Activated T-helper 17 cell treated with anti-CD3 and anti-CD28 coated beads, Interleukin-2, amount 50 U/mL, for 72 hours (primary cell): ENCODE results near the gene TAF11L10. TPM values are rescaled to one million over a fixed set of nuclear protein-coding genes. Genes with fewer than 3 reads are reported as not detected.
"Not testable (repeated sequence)": the region's sequence is repeated elsewhere in the genome, so short reads cannot be mapped to it uniquely, and the experiment has no call there.

Source experiments
- ATAC-seq: fragments of 150-1000 bp; cut with Tn5 transposase; replicated peaks from 2 replicates; pipeline ENCODE4 v1.10.0; 2021; ENCODE audit warnings: mild to moderate bottlenecking, moderate library complexity
- H3K27ac Mint-ChIP-seq: one replicate; pipeline ENCODE4 v1.8.0; 2022; ENCODE audit warnings: mixed read lengths
- H3K27me3 Mint-ChIP-seq: one replicate; pipeline ENCODE4 v1.8.0; 2022; ENCODE audit warnings: mixed read lengths
- H3K36me3 Mint-ChIP-seq: one replicate; pipeline ENCODE4 v1.8.0; 2022; ENCODE audit warnings: low read depth, mild to moderate bottlenecking, mixed read lengths
- H3K4me1 Mint-ChIP-seq: one replicate; pipeline ENCODE4 v1.8.0; 2022; ENCODE audit warnings: mixed read lengths
- H3K4me3 Mint-ChIP-seq: one replicate; pipeline ENCODE4 v1.8.0; 2022; ENCODE audit warnings: mild to moderate bottlenecking, mixed read lengths
- H3K9me3 Mint-ChIP-seq: one replicate; pipeline ENCODE4 v1.8.0; 2022; ENCODE audit warnings: mixed read lengths
- total RNA-seq, 2 donors: library from RNA; stranded (reverse); gene quantifications; one replicate each; pipeline ENCODE4 v1.2.3, GENCODE V29; 2022

TAF11L10 gene
- total RNA-seq: not detected

DNA sequence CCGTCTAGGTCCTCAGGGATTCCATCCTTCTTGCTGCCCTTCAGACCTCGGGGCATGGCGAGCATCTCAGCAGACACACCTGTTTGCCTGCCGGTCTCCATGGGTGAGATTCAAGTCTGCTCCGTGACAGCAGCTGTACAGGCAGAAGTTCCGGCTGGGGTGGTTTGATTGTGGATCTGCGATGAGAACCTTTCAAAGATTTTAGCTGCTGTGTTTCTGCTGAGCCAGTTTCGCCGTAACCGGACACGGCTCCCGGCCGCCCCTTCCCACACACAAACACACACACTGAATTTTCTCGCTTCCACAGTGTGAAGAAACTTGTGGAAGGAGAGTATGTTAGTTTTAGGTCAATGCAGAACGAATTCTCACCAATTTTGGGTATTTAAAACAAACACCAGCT, at the start of gene TAF11L10:
TAF11L10 (minus strand) TSS at position 101 of the 400 bp plus-strand sequence.
- not testable (repeated sequence) for H3K27me3 Mint-ChIP-seq, H3K36me3 Mint-ChIP-seq, H3K27ac Mint-ChIP-seq, H3K4me3 Mint-ChIP-seq, H3K9me3 Mint-ChIP-seq, H3K4me1 Mint-ChIP-seq, ATAC-seq

DNA sequence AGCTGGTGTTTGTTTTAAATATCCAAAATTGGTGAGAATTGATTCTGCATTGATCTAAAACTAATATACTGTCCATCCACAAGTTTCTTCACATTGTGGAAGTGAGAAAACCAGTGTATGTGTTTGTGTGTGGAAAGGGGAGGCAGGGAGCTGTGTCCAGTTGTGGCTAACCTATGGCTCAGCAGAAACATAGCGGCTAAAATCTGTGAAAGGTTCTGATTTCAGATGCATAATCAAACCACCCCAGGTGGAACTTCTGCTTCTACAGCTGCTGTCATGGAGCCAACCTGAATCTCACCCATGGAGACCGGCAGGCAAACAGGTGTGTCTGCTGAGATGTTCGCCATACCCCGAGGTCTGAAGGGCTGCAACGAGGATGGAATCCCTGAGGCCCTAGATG, 36.5 kb upstream of the TAF11L10 start, which contains the start of gene TAF11L14:
TAF11L14 (plus strand) TSS at position 301 of the 400 bp plus-strand sequence.
- Mint-ChIP-seq H3K9me3 (peaks cover 7% of the 10 kb centered on the region), H3K36me3 (no peaks in the 10 kb centered on the region), H3K4me3 (no peak within 1 kb of the TSS), H3K27me3 (no peaks in the 10 kb centered on the region), H3K4me1 (no peaks in the 10 kb centered on the region), H3K27ac (no peak within 1 kb of the TSS)
- ATAC-seq: no peak

- not testable (repeated sequence) for H3K27me3 Mint-ChIP-seq, ATAC-seq, H3K4me1 Mint-ChIP-seq, H3K27ac Mint-ChIP-seq, H3K4me3 Mint-ChIP-seq, H3K36me3 Mint-ChIP-seq
- peaks cover 10% of the 10 kb centered on the region for H3K9me3 Mint-ChIP-seq
Measured at GRCh38 chr5:17631788-17632187, 34.2 kb upstream of the TAF11L10 start, which contains the start of gene TAF11L13. TSS of gene TAF11L13 (plus strand) at chr5:17632088.

DNA sequence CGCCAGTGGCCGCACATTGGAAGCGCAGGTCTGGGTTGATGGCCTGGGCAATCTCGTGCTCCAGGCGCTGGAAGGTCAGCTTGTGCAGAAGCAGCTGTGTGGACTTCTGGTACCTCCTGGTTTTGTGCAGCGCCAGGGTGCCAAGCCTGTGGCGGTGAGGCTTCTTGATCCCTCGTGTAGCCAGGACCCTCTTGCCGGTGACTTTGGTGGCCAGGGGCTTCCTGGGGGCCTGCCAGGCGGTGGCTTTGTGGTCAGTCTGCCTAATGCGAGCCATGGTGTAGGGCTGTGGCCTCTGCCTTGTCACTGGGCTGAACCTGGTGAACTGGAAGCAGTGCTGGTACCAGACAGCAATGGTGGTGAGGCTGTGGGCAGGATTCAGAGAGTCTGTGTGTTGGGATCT, 28.1 kb upstream of the TAF11L10 start:
- peaks cover 7% of the 10 kb centered on the region for H3K9me3 Mint-ChIP-seq
- no peak overlapping the region for H3K4me3 Mint-ChIP-seq
- H3K36me3 Mint-ChIP-seq: no peaks in the 10 kb centered on the region
- H3K27me3 Mint-ChIP-seq: no peaks in the 10 kb centered on the region
- ATAC-seq: no peak
- H3K27ac Mint-ChIP-seq: no peak overlapping the region
- H3K4me1 Mint-ChIP-seq: no peaks in the 10 kb centered on the region

GRCh38 chr5:17620627-17621026, 23.0 kb upstream of the TAF11L10 start:
- ATAC-seq: no peak
- H3K4me1 Mint-ChIP-seq: no peaks in the 10 kb centered on the region
- no peaks in the 10 kb centered on the region for H3K36me3 Mint-ChIP-seq

GRCh38 chr5:17619354-17619753, 21.7 kb upstream of the TAF11L10 start:
- ATAC-seq: no peak
- Mint-ChIP-seq H3K9me3 (peaks cover 10% of the 10 kb centered on the region), H3K36me3 (no peaks in the 10 kb centered on the region), H3K27ac (no peak overlapping the region), H3K4me1 (no peaks in the 10 kb centered on the region), H3K27me3 (no peaks in the 10 kb centered on the region), H3K4me3 (no peak overlapping the region)

More at GRCh38 chr5:17620627-17621026, 23.0 kb upstream of the TAF11L10 start:
- H3K9me3 Mint-ChIP-seq: peaks cover 10% of the 10 kb centered on the region
- no peak overlapping the region for H3K27ac Mint-ChIP-seq
- H3K27me3 Mint-ChIP-seq: no peaks in the 10 kb centered on the region
- H3K4me3 Mint-ChIP-seq: no peak overlapping the region

GRCh38 chr5:17614872-17615605, 17.4 kb upstream of the TAF11L10 start:
- H3K27ac Mint-ChIP-seq: no peak overlapping the region
- peaks cover 7% of the 10 kb centered on the region for H3K9me3 Mint-ChIP-seq
- H3K36me3 Mint-ChIP-seq: no peaks in the 10 kb centered on the region
- ATAC-seq: no peak
- no peaks in the 10 kb centered on the region for H3K4me1 Mint-ChIP-seq
- no peak overlapping the region for H3K4me3 Mint-ChIP-seq
- no peaks in the 10 kb centered on the region for H3K27me3 Mint-ChIP-seq

DNA sequence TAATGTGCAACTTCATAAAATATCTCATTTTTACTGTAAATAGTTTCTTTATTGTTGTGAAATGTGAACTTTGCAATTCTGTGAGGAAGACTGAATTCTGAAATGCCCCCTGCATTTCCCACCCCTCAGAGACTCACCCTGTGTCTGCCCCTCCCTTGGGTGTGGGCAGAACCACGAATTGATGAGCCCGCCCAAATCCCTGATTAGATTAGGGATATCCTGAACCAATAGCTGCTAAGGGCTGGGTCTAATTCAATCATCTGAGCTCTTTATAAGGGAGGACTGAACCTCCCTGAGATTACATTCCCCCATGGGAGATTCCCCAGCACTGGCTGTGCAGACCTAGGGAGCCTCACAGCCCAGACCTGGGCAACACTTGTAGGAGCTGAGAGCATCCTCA, 12.5 kb upstream of the TAF11L10 start, which contains the start of gene TAF11L12:
TAF11L12 (plus strand) TSS at position 301 of the 400 bp plus-strand sequence.
- not testable (repeated sequence) for H3K9me3 Mint-ChIP-seq, H3K4me3 Mint-ChIP-seq, H3K27ac Mint-ChIP-seq, ATAC-seq, H3K27me3 Mint-ChIP-seq, H3K36me3 Mint-ChIP-seq, H3K4me1 Mint-ChIP-seq

DNA sequence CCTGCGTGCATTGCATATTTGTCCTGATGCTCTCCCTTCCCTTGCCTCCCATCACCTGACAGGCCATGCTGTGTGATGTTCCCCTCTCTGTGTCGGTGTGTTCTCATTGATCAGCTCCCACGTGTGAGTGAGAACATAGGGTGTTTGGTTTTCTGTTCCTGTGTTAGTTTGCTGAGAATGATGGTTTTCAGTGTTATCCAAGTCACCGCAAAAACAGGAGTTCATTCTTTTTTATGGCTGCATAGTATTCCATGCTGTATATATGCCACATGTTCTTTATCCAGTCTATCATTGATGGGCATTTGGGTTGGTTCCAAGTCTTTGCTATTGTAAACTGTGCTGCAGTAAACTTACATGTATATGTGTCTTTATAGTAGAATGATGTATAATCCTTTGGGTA, 9.8 kb upstream of the TAF11L10 start:
- H3K36me3 Mint-ChIP-seq, H3K27ac Mint-ChIP-seq, H3K9me3 Mint-ChIP-seq, ATAC-seq, H3K4me1 Mint-ChIP-seq, H3K27me3 Mint-ChIP-seq, H3K4me3 Mint-ChIP-seq: not testable (repeated sequence)

DNA sequence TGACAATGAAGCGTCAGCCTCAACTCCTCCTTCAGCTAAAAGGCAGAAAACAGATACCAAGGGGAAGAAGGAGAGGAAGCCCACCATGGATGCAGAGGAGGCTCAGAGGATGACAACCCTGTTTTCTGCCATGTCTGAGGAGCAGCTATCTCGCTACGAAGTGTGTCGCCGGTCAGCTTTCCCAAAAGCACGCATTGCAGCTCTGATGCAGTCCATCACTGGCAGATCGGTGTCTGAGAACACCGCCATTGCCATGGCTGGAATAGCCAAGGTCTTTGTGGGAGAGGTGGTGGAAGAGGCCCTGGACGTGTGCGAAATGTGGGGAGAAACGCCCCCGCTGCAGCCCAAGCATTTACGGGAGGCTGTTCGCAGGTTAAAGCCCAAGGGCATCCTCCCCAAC, 7.3 kb upstream of the TAF11L10 start:
- ATAC-seq: no peak
- Mint-ChIP-seq H3K27me3 (no peaks in the 10 kb centered on the region), H3K9me3 (peaks cover 6% of the 10 kb centered on the region), H3K4me1 (no peaks in the 10 kb centered on the region), H3K27ac (no peak overlapping the region), H3K36me3 (no peaks in the 10 kb centered on the region), H3K4me3 (no peak overlapping the region)

- not testable (repeated sequence) for H3K27me3 Mint-ChIP-seq, H3K4me1 Mint-ChIP-seq, H3K9me3 Mint-ChIP-seq, H3K36me3 Mint-ChIP-seq, ATAC-seq, H3K27ac Mint-ChIP-seq, H3K4me3 Mint-ChIP-seq
Measured at GRCh38 chr5:17603880-17604279, 6.3 kb upstream of the TAF11L10 start, which contains the start of gene TAF11L11. TSS of gene TAF11L11 (plus strand) at chr5:17604183.

DNA sequence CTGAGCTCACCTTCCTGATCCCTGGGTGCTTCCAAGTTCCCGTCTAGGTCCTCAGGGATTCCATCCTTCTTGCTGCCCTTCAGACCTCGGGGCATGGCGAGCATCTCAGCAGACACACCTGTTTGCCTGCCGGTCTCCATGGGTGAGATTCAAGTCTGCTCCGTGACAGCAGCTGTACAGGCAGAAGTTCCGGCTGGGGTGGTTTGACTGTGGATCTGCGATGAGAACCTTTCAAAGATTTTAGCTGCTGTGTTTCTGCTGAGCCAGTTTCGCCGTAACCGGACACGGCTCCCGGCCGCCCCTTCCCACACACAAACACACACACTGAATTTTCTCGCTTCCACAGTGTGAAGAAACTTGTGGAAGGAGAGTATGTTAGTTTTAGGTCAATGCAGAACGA, 3.4 kb downstream of the TAF11L10 start, which contains the start of gene TAF11L9:
TAF11L9 (minus strand) TSS at position 140 of the 400 bp plus-strand sequence.
- not testable (repeated sequence) for H3K4me3 Mint-ChIP-seq, H3K36me3 Mint-ChIP-seq, H3K27ac Mint-ChIP-seq, ATAC-seq, H3K4me1 Mint-ChIP-seq, H3K9me3 Mint-ChIP-seq, H3K27me3 Mint-ChIP-seq

DNA sequence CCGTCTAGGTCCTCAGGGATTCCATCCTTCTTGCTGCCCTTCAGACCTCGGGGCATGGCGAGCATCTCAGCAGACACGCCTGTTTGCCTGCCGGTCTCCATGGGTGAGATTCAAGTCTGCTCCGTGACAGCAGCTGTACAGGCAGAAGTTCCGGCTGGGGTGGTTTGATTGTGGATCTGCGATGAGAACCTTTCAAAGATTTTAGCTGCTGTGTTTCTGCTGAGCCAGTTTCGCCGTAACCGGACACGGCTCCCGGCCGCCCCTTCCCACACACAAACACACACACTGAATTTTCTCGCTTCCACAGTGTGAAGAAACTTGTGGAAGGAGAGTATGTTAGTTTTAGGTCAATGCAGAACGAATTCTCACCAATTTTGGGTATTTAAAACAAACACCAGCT, 6.8 kb downstream of the TAF11L10 start, which contains the start of gene TAF11L8:
TAF11L8 (minus strand) TSS at position 101 of the 400 bp plus-strand sequence.
- not testable (repeated sequence) for H3K9me3 Mint-ChIP-seq, H3K4me3 Mint-ChIP-seq, H3K27ac Mint-ChIP-seq, H3K36me3 Mint-ChIP-seq, H3K27me3 Mint-ChIP-seq, ATAC-seq, H3K4me1 Mint-ChIP-seq

DNA sequence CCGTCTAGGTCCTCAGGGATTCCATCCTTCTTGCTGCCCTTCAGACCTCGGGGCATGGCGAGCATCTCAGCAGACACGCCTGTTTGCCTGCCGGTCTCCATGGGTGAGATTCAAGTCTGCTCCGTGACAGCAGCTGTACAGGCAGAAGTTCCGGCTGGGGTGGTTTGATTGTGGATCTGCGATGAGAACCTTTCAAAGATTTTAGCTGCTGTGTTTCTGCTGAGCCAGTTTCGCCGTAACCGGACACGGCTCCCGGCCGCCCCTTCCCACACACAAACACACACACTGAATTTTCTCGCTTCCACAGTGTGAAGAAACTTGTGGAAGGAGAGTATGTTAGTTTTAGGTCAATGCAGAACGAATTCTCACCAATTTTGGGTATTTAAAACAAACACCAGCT, 12.0 kb downstream of the TAF11L10 start, which contains the start of gene TAF11L7:
TAF11L7 (minus strand) TSS at position 101 of the 400 bp plus-strand sequence.
- H3K27me3 Mint-ChIP-seq, H3K4me1 Mint-ChIP-seq, H3K36me3 Mint-ChIP-seq, ATAC-seq, H3K4me3 Mint-ChIP-seq, H3K9me3 Mint-ChIP-seq, H3K27ac Mint-ChIP-seq: not testable (repeated sequence)
